Activated B cell treated with CpG ODN at 0.5 μM for 24 hours (primary cell): ENCODE measurements around the gene IRF1. TPM values are rescaled to one million over a fixed set of nuclear protein-coding genes. Genes with fewer than 3 reads are reported as not detected.

Source experiments
- ATAC-seq: fragments of 200-7000 bp; cut with Tn5 transposase; one replicate; pipeline ENCODE4 v1.10.0; 2021; ENCODE audit warnings: low read depth, mild to moderate bottlenecking, moderate library complexity
- CTCF ChIA-PET: fragments of 350-600 bp; sonication (Branson Sonifier 250); formaldehyde crosslinking; loops from one replicate; lab custom pipeline; 2021; ENCODE audit warnings: antibody characterized with exemption; lab: Charles Lee
- POLR2A ChIA-PET: fragments of 350-600 bp; sonication (Branson Sonifier 250); formaldehyde crosslinking; loops from one replicate; lab custom pipeline; 2021; ENCODE audit warnings: antibody characterized with exemption; lab: Charles Lee
- DNase-seq: peaks from one replicate; pipeline ENCODE4 v3.0.0; 2022
- H3K27ac Mint-ChIP-seq: one replicate; pipeline ENCODE4 v1.8.0; 2020; ENCODE audit warnings: mixed read lengths
- H3K27me3 Mint-ChIP-seq: one replicate; pipeline ENCODE4 v1.8.0; 2021; ENCODE audit warnings: mixed read lengths
- H3K36me3 Mint-ChIP-seq: one replicate; pipeline ENCODE4 v1.8.0; 2021; ENCODE audit warnings: low read depth, mixed read lengths
- H3K4me1 Mint-ChIP-seq: one replicate; pipeline ENCODE4 v1.8.0; 2021; ENCODE audit warnings: mixed read lengths
- H3K4me3 Mint-ChIP-seq: one replicate; pipeline ENCODE4 v1.8.0; 2020; ENCODE audit warnings: mild to moderate bottlenecking, mixed read lengths
- H3K9me3 Mint-ChIP-seq: one replicate; pipeline ENCODE4 v1.8.0; 2020; ENCODE audit warnings: mixed read lengths
- CTCF ChIP-seq: fragments of 200-600 bp; IDR thresholded peaks from one replicate; pipeline ENCODE4 v1.8.0; 2022; ENCODE audit warnings: antibody characterized with exemption, mild to moderate bottlenecking
- intact Hi-C: fragments of 100-400 bp; cut with micrococcal nuclease; formaldehyde crosslinking; loops from one replicate; pipeline ENCODE4 v1.15.1; 2024
- total RNA-seq: library from RNA; stranded (reverse); gene quantifications from 2 replicates; pipeline ENCODE4 v1.2.3, GENCODE V29; 2022

Gene IRF1
- total RNA-seq, 1 donor from 2014 or later: 134 TPM

DNA sequence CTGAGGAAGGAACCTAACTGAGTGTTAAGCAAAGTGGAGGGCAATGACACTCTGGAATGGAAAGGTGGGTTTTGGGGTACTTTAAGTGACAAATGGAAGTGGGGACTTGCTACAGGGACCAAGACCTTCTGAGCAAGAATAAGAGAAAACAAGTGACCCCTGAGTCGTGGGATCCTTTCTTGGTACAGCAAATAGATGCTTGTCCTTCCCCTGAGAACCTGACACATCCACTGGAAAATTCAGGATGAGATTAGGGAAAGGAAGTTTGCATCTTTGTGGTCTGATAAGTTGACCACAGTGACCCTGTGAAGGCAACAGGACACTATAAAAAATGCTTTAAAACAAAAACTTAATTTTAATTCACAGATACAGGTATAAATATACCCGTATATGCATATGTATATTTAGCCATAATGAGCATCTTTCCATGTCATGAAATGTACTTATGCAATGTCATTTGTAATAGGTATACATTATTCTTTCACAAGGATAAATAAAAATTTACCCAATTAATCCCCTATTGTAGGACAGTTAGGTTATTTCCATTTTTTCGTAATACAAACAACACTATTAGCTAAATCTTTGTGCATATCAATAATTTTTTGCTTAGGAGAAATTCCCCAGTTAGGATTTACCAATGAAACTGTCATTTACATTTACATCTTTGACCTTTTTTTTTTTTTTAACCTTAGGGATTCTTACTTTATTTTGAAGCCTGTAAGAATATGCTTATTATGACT is 2.0 kb upstream of the IRF1 start:
- CTCF ChIA-PET: interaction anchor here (3.0 to 5.4 kb wide), 4 partner anchors 8 to 81 kb away, joined by 13 to 52 read pairs (median 26); no protein-coding TSS in a partner anchor
- DNase-seq (no peak), ATAC-seq (no peak)
- intact Hi-C loops: loop anchor here (10.0 kb wide), 1 partner anchor 612 kb away; no protein-coding TSS in a partner anchor
- H3K4me3 Mint-ChIP-seq: no peak overlapping the region
- H3K4me1 Mint-ChIP-seq: peaks cover 69% of the 10 kb centered on the region
- no peaks in the 10 kb centered on the region for H3K27me3 Mint-ChIP-seq
- H3K9me3 Mint-ChIP-seq: no peaks in the 10 kb centered on the region
- POLR2A ChIA-PET: interaction anchor here (1.2 to 11.7 kb wide), 12 partner anchors 7 to 559 kb away, joined by 3 to 461 read pairs (median 124); partner anchors contain the start of gene HSPA4
- TF ChIP-seq CTCF: no peak
- H3K27ac Mint-ChIP-seq: peak overlapping the region; percentile 93
- H3K36me3 Mint-ChIP-seq: peaks cover 24% of the 10 kb centered on the region

DNA sequence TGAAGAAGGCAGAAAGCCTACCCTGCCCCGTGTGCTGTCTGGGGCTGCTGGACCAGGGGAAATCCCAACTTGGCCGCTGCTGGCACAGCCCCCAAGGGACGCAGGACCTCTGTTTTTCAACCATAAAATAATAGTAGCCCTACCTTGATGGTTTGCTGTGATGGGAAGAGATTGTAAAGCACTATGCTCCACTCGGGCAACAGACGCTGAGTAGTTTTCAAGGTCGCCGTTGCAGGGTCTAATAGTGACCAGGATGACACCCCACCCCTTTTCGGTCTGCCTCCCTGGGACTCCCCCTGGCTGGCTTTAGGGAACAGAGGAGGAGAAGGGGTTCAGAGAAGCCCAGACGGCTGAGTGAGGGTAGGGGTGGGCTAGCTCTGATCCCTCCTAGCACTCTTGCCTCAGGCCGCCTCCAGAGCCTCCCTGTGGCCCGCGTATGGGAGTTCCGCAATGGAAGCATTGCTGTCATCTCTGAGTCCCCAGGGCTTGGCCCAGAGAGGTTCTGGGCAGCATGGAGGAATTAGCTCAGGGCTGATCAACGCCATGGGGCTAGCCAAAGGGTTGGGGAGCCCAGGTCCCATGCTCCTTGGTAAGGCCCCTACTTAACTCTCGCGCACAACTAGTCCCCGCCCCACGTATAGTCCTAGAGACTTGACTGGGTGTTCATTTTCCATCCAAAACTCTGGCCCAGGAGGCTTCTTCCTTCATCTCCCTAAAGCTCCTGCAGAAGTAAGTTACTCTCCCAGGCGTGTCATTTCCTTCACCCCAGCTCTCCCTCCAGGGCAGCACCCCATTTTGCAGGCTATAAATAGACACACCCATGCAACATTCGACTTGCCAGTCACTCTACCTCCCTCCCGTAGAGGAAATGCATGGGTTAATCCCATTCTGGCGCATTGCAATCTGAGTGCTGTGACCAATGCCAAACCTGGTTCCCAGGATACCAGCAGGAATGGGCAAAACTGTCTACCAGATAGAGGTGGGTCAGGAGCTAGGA is 1.1 kb upstream of the IRF1 start:
- H3K27ac Mint-ChIP-seq: peak overlapping the region; percentile 93
- CTCF ChIA-PET: interaction anchor here (1.7 to 5.4 kb wide), 10 partner anchors 9 to 105 kb away, joined by 6 to 52 read pairs (median 24); no protein-coding TSS in a partner anchor
- H3K9me3 Mint-ChIP-seq: no peaks in the 10 kb centered on the region

GRCh38 chr5:132489871-132490483 is 596 bp downstream of the IRF1 start:
- no peak for DNase-seq

More for the DNA sequence above, 1.1 kb upstream of the IRF1 start:
- peaks cover 73% of the 10 kb centered on the region for H3K4me1 Mint-ChIP-seq
- no peak for TF ChIP-seq CTCF
- intact Hi-C loops: loop anchor here (2.0 to 10.0 kb wide), 2 partner anchors 65 to 613 kb away; partner anchors contain the start of gene RAD50
- POLR2A ChIA-PET: interaction anchor here (1.1 to 11.7 kb wide), 17 partner anchors 8 to 560 kb away, joined by 3 to 461 read pairs (median 26); partner anchors contain the start of genes HSPA4, SLC22A4 and SLC22A5
- H3K4me3 Mint-ChIP-seq: peak overlapping the region; percentile 89
- H3K27me3 Mint-ChIP-seq: no peaks in the 10 kb centered on the region
- peak; percentile 15 for ATAC-seq
- DNase-seq: no peak
- H3K36me3 Mint-ChIP-seq: peaks cover 33% of the 10 kb centered on the region

More at GRCh38 chr5:132489871-132490483, 596 bp downstream of the IRF1 start:
- CTCF ChIA-PET: interaction anchor here (0.9 to 5.4 kb wide), 22 partner anchors 10 to 331 kb away, joined by 3 to 52 read pairs (median 6); no protein-coding TSS in a partner anchor
- intact Hi-C loops: loop anchor here (1.0 to 10.0 kb wide), 8 partner anchors 11 to 615 kb away; partner anchors contain the start of gene RAD50
- peak; percentile 41 for ATAC-seq
- no peak for TF ChIP-seq CTCF
- H3K4me3 Mint-ChIP-seq: peak overlapping the region; percentile 95
- H3K4me1 Mint-ChIP-seq: peaks cover 82% of the 10 kb centered on the region
- no peaks in the 10 kb centered on the region for H3K27me3 Mint-ChIP-seq
- peaks cover 49% of the 10 kb centered on the region for H3K36me3 Mint-ChIP-seq
- no peaks in the 10 kb centered on the region for H3K9me3 Mint-ChIP-seq
- H3K27ac Mint-ChIP-seq: peak overlapping the region; percentile 86
- POLR2A ChIA-PET: interaction anchor here (0.6 to 11.7 kb wide), 27 partner anchors 9 to 616 kb away, joined by 3 to 461 read pairs (median 8); partner anchors contain the start of genes GDF9, RAD50, SLC22A4 and SLC22A5
